Amniotic stem cell (primary cell): ENCODE results near the gene RHBDL1.
"Not testable (repeated sequence)": the region's sequence is repeated elsewhere in the genome, so short reads cannot be mapped to it uniquely, and the experiment has no call there.

Experiments
- DNase-seq: peaks from one replicate; lab custom pipeline; 2025; lab: John Stamatoyannopoulos, UW

The RHBDL1 gene

GRCh38 chr16:686459-687260, 11.2 kb downstream of the RHBDL1 start:
- no peak for DNase-seq

- no peak for DNase-seq
These were observed 12.0 kb downstream of the RHBDL1 start for GRCh38 chr16:687499-687898.

DNA sequence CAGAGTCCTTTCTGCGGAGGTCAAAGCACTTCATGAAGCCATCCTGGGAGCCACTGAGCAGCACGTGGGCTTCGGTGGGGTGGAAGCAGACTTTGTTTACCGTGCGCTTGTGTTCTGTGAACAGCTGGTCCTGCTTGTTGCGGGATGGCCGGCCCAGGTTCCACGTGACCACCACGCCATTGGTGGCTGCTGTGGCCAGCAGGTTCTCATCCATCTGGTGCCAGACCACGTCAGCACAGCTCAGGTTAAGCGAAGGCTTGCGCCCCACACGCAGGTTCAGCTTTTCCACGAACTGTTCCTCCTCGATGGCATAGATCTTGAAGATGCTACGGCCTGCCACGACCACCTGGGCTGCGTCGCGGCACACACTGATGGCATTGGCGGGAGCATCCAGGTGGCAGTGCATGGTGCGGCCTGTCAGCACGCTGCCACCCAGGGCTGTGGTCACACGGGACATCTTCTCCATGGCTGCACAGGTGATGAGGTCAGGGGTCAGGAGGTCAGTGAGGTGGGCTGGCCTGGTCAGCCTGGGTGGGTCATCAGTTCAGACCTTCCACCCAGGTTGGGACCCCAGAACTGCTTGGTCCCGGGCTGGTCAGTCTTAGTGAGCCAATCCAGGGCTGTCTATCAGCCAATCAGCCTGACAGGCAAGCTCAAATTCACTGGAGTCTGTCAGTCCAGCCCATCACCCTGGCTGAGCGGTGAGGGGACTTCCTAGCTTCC, 13.9 kb downstream of the RHBDL1 start:
- no peak for DNase-seq

DNA sequence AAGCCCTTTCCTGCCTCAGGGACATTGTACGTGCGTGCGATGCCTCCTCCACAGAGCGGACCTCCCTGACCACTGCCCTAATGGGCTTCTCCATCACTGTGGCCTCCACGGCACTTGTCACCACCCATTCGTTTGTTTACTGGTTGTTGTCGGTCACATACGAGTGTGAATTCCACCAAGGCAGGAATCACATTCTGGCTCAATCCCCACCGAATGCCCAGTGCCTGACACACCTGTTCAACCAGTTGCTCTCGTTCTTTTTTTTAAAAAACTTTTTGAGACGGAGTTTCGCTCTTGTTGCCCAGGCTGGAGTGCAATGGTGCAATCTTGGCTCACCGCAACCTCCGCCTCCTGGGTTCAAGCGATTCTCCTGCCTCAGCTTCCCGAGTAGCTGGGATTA, 15.8 kb downstream of the RHBDL1 start:
- DNase-seq = not testable (repeated sequence)

GRCh38 chr16:692356-693108, 17.1 kb downstream of the RHBDL1 start:
- no peak for DNase-seq

GRCh38 chr16:693364-693763, 17.9 kb downstream of the RHBDL1 start:
- DNase-seq = no peak

- DNase-seq = no peak
These were observed 18.3 kb downstream of the RHBDL1 start for GRCh38 chr16:693766-694165.

GRCh38 chr16:694187-694862, 18.9 kb downstream of the RHBDL1 start:
- DNase-seq = no peak

DNA sequence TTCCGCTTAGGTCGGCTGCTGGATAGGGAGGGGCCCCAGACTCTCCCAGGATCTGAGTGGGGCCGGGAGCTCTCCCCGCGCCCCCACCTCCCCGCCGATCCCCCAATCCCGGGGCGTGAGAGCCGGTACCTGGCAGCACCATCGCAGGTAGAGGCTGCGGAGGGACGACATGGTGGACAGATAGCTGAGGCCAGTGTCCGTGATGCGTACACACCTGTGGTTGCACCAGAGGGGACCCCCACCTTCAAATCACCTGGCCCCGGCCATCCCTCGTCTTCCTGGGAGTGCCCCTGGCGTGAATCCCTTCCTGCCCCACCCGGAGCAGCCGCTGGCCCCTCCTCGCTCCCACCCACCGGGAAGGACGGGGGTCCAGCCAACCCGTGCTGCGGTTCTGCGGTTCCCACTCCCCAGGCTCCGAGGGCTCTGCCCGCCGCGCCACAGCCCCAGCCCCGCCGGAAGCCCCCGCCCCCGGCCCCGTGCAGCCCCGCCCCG, 19.4 kb downstream of the RHBDL1 start:
- DNase-seq = no peak

- DNase-seq = no peak
These were observed 20.1 kb downstream of the RHBDL1 start for GRCh38 chr16:695355-696089.

DNA sequence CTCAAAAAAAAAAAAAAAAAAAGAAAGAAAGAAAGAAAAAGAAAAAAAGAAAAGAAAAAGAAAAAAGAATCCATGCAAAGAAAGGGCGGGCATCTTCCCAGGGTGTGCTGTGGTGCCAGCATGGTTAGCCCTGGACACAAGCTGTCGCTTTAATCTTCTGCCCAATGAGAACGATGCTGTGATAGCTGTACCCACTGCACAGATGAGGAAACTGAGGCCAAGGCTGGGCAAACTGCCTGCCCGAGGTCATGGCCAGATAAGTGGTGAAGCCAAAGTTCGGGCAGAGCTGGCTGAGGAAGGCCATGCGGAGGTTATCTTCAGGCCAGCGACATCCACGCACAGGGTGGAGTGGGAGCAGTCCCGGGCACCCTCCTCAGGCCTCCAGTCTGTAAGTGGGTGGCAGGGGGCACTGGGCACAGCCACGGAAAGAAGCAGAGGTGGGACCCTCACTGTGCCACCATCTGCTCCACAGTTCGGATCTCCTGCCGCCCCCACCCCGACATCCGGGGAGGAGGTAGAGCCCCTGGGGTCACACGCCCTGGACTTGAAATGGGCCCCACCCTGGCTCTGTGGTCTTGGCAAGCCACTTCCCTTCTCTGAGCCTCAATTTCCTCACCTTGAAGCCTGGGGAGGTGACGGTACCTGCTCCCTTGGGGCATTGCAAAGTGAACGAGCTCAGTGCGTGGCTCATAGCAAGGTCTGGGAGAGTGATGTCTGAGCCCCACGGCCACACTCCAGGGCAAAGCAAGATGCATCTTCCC, 23.6 kb downstream of the RHBDL1 start:
- no peak for DNase-seq

DNA sequence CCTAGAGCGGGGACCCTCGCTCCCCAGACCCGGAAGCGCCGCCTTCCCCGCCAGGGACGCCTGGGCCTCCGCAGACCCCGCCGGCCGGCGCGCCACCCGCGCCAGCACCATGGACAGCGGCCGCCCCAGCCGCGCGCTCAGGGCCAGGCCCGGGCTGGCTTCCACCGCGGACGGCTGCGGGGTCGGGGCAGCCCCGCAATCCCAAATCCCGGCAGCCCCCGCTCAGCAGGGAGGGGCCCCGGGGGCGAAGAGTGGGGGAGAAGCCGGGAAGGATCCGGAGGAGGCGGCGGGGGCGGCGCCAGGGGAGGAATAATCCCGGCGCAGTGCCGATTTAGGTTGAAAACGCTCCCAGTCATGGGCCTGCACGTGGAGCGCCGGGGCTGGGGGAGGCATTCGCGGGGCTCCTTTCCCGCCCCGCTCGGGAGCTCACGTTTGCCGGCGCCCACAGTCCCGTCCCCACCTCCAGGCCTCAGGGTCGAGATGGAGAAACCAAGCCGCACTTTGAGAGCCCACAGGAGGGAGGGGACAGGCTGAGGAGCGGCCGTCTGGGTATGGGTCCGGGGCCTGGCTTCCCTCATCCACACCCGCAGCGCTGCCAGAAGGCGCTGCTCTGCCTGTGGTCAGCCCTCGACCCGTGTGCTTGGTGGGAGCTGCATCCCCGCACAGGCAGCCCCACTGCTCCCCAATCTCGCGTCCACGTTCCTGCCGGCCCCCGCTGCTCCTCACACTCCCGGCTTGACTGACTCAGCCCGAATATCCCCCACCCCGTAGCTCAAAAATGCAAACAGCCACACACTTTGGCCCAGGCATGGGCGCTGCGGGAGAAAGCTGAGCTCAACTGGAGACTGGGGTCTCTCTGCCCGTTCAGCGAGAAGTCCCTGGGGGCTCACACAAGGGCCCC, 25.5 kb downstream of the RHBDL1 start:
- no peak for DNase-seq

GRCh38 chr16:702341-702740, 26.9 kb downstream of the RHBDL1 start:
- no peak for DNase-seq

DNA sequence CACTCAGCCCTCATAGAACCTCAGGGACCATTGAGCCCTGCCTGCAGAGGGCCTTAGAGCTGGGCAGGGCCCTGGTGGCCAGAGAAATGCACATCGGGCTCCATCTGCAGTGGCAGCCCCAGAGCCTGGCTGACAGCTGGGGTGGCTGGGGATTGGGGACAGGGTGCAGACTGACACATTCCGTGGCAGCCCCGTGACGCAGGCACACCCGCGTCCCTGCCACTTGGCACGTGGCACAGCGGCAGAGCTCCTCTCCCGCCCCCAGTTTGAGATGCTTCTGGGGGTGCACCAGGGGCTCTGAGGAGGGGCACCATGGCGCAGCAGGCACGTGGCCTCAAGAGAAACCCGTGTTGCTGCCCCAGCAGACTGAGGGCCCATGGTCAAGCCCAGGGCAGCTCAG, 27.9 kb downstream of the RHBDL1 start:
- DNase-seq = no peak

DNA sequence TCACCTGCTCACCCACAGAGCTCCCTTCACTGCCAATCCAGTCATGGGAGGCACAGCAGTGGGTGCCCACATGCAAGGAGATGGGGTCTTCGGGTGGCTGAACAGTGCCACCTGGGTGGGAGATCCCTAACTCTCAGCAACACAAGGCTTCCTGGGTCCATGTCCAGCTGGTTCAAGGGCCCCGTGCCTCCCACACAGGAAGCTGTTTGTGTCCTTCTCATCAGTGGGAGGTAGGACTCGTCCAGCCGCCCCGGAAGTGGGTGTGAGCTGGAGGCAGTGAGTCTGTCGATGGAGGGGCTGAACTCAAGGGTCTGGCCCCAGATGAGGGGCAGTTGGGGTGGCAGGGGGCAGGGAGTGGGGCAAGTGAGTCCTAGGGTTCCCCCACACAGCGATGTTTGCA, 28.6 kb downstream of the RHBDL1 start:
- no peak for DNase-seq

GRCh38 chr16:704552-705380, 29.3 kb downstream of the RHBDL1 start:
- DNase-seq = no peak

DNA sequence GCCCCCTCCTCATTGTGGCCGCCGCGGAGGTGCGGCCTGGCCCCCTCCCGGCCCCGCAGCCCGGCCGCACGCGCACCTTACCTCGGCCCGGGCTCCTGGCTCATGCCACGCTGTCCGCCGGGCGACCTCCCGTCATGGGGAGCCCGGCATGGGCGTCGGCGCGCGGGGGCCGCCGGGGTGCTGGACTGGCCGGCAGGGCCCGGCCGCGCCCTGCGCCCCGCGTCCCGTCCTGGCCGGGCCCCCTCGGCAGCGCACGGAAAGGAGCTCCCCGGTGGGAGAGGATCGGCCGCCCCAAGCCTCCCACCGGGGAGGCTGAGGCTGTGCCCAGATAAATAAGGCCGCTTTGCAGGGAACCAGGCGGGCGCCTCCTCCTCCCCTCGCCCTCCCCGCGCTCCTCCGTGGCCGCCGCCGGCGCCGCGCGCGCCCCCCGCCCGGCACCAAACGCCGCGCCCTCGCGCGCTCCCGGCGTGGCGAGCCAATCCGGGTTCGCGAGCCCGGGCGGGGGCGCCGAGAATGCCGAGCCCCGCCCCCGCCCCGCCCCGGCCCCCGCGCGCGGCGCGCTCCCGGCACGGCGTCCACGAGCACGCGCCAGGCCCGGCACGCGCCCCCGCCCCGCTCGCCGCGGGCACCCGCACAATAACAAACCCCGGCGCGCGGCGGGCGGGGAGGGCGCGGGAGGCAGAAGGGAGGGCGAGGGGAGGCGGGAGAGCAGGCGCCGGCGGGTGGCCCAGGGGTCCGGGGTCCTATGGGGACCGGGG, 30.1 kb downstream of the RHBDL1 start, which contains the start of gene FBXL16:
FBXL16 (minus strand) TSS at position 371 of the 758 bp plus-strand sequence. CDS start 8,396 bp downstream, outside the sequence.
- DNase-seq = no peak
